Upper lobe of right lung (tissue), 1 donor: ENCODE results near the gene RHOJ. TPM values are rescaled to one million over a fixed set of nuclear protein-coding genes. Genes with fewer than 3 reads are reported as not detected.

ENCODE experiments used
- ATAC-seq: fragments of 200-7000 bp; cut with Tn5 transposase; one replicate; pipeline ENCODE4 v1.9.1; 2020; ENCODE audit warnings: mild to moderate bottlenecking, moderate library complexity
- DNase-seq: peaks from one replicate; pipeline ENCODE4 v3.0.0-alpha.2; 2020
- H3K27ac ChIP-seq: fragments of 200-600 bp; one replicate; pipeline ENCODE4 v1.8.0; 2022
- H3K27me3 ChIP-seq: fragments of 200-600 bp; one replicate; pipeline ENCODE4 v1.8.0; 2022; ENCODE audit warnings: mild to moderate bottlenecking
- H3K36me3 ChIP-seq: fragments of 200-600 bp; one replicate; pipeline ENCODE4 v1.8.0; 2022
- H3K4me1 ChIP-seq: fragments of 200-600 bp; one replicate; pipeline ENCODE4 v1.8.0; 2022
- H3K4me3 ChIP-seq: fragments of 200-600 bp; one replicate; pipeline ENCODE4 v1.8.0; 2022; ENCODE audit warnings: mild to moderate bottlenecking
- H3K9me3 ChIP-seq: fragments of 200-600 bp; one replicate; pipeline ENCODE4 v1.8.0; 2022
- CTCF ChIP-seq: fragments of 200-600 bp; IDR thresholded peaks from one replicate; pipeline ENCODE4 v1.8.0; 2022; ENCODE audit warnings: antibody characterized with exemption
- intact Hi-C: fragments of 100-400 bp; cut with DNase I; formaldehyde crosslinking; loops from one replicate; pipeline ENCODE4 v1.11.0; 2022
- total RNA-seq: library from RNA; stranded (reverse); fragmentation: NEBNext Ultra II Directional; extraction: Animal tissue kit (Norgen Biotek cat#: 25700); gene quantifications from one replicate; pipeline ENCODE4 v1.2.1, GENCODE V29; 2021
- donor health status: DM: no; HTN: yes; CAD: no; lungs with severe emphysema.

Gene RHOJ
- total RNA-seq, 1 donor from 2014 or later, result 38.6 TPM

- intact Hi-C loops, result no loop called here
- no peaks in the 10 kb centered on the region for H3K27me3 ChIP-seq
- TF ChIP-seq CTCF, result no peak
These were observed 81.8 kb downstream of the RHOJ start for GRCh38 chr14:63286071-63286470.

GRCh38 chr14:63287666-63288483 is 83.6 kb downstream of the RHOJ start:
- Histone ChIP-seq H3K27ac (no peak overlapping the region), H3K9me3 (no peaks in the 10 kb centered on the region), H3K36me3 (no peaks in the 10 kb centered on the region), H3K4me1 (peaks cover 7% of the 10 kb centered on the region), H3K27me3 (no peaks in the 10 kb centered on the region), H3K4me3 (no peak overlapping the region)
- TF ChIP-seq CTCF, result no peak
- intact Hi-C loops, result no loop called here
- DNase-seq, result no peak
- ATAC-seq, result no peak

More at GRCh38 chr14:63286071-63286470, 81.8 kb downstream of the RHOJ start:
- DNase-seq (no peak), ATAC-seq (no peak)
- Histone ChIP-seq H3K4me1 (peaks cover 7% of the 10 kb centered on the region), H3K9me3 (no peaks in the 10 kb centered on the region), H3K4me3 (no peak overlapping the region), H3K27ac (no peak overlapping the region), H3K36me3 (no peaks in the 10 kb centered on the region)

GRCh38 chr14:63288853-63289252 is 84.6 kb downstream of the RHOJ start:
- intact Hi-C loops, result no loop called here
- H3K4me1 ChIP-seq, result peaks cover 7% of the 10 kb centered on the region
- no peak for TF ChIP-seq CTCF
- H3K4me3 ChIP-seq, result no peak overlapping the region
- DNase-seq (no peak), ATAC-seq (no peak)
- H3K9me3 ChIP-seq, result no peaks in the 10 kb centered on the region
- no peaks in the 10 kb centered on the region for H3K36me3 ChIP-seq
- no peaks in the 10 kb centered on the region for H3K27me3 ChIP-seq
- H3K27ac ChIP-seq, result no peak overlapping the region

GRCh38 chr14:63290741-63291430 is 86.6 kb downstream of the RHOJ start:
- Histone ChIP-seq H3K4me1 (no peaks in the 10 kb centered on the region), H3K9me3 (no peaks in the 10 kb centered on the region), H3K27ac (no peak overlapping the region), H3K36me3 (no peaks in the 10 kb centered on the region), H3K4me3 (no peak overlapping the region), H3K27me3 (no peaks in the 10 kb centered on the region)
- DNase-seq (no peak), ATAC-seq (no peak)
- intact Hi-C loops, result no loop called here
- no peak for TF ChIP-seq CTCF

- Histone ChIP-seq H3K27ac (no peak overlapping the region), H3K27me3 (no peaks in the 10 kb centered on the region), H3K4me1 (no peaks in the 10 kb centered on the region), H3K9me3 (no peaks in the 10 kb centered on the region), H3K4me3 (no peak overlapping the region), H3K36me3 (no peaks in the 10 kb centered on the region)
- no peak for TF ChIP-seq CTCF
- ATAC-seq, result no peak
- intact Hi-C loops, result no loop called here
- no peak for DNase-seq
These were observed 88.6 kb downstream of the RHOJ start for GRCh38 chr14:63292805-63293204.
